HepG2 (cell line): ENCODE measurements around the gene MBTPS1. TPM values are rescaled to one million over a fixed set of nuclear protein-coding genes. Genes with fewer than 3 reads are reported as not detected.

Source experiments
- AHR ChIP-seq: IDR thresholded peaks from 2 replicates; pipeline ENCODE4 v1.6.1; 2018; ENCODE audit warnings: missing genetic modification reagents, missing compliant biosample characterization
- EEA1 ChIP-seq: sonication (generic); formaldehyde crosslinking; IDR thresholded peaks from 2 replicates; pipeline ENCODE4 v1.5.1; 2020; ENCODE audit warnings: mild to moderate bottlenecking, missing genetic modification reagents, borderline replicate concordance
- HOMEZ ChIP-seq: IDR thresholded peaks from 2 replicates; pipeline ENCODE4 v1.6.1; 2016; ENCODE audit warnings: low read depth
- KLF13 ChIP-seq: sonication (generic); formaldehyde crosslinking; IDR thresholded peaks from 2 replicates; pipeline ENCODE4 v1.4.0; 2020; ENCODE audit warnings: mild to moderate bottlenecking, missing genetic modification reagents
- MLXIP ChIP-seq: sonication (generic); formaldehyde crosslinking; IDR thresholded peaks from 2 replicates; pipeline ENCODE4 v1.9.0; 2021; ENCODE audit warnings: missing genetic modification reagents, borderline replicate concordance
- MXI1 ChIP-seq: IDR thresholded peaks from 3 replicates; pipeline ENCODE4 v1.6.1; 2012; ENCODE audit warnings: low read depth, low read length, inconsistent platforms, borderline replicate concordance
- PATZ1 ChIP-seq: sonication (generic); formaldehyde crosslinking; IDR thresholded peaks from 2 replicates; pipeline ENCODE4 v1.4.0; 2020; ENCODE audit warnings: missing genetic modification reagents
- RBM39 ChIP-seq: fragments of 200-400 bp; formaldehyde crosslinking; IDR thresholded peaks from one replicate; pipeline ENCODE4 v1.6.1; 2018; ENCODE audit warnings: antibody characterized with exemption, mild to moderate bottlenecking, low read depth, low read length; ENCODE audit not compliant: poor library complexity, severe bottlenecking
- SMC3 ChIP-seq: IDR thresholded peaks from 2 replicates; pipeline ENCODE4 v1.6.1; 2011; ENCODE audit warnings: low read length, improper control_type of control experiment
- TFE3 ChIP-seq: IDR thresholded peaks from 2 replicates; pipeline ENCODE4 v1.6.1; 2016
- TOPORS ChIP-seq: sonication (generic); formaldehyde crosslinking; IDR thresholded peaks from 2 replicates; pipeline ENCODE4 v1.8.0; 2023; ENCODE audit warnings: mild to moderate bottlenecking, missing genetic modification reagents
- ZFP41 ChIP-seq: sonication (generic); formaldehyde crosslinking; IDR thresholded peaks from 2 replicates; pipeline ENCODE4 v1.4.0; 2020; ENCODE audit warnings: mild to moderate bottlenecking, missing genetic modification reagents, borderline replicate concordance
- ZMYM2 ChIP-seq: sonication (generic); formaldehyde crosslinking; IDR thresholded peaks from 2 replicates; pipeline ENCODE4 v1.8.0; 2022; ENCODE audit warnings: mild to moderate bottlenecking, missing genetic modification reagents
- ZNF484 ChIP-seq: sonication (generic); formaldehyde crosslinking; IDR thresholded peaks from 2 replicates; pipeline ENCODE4 v1.5.1; 2020; ENCODE audit warnings: mild to moderate bottlenecking, low read depth, missing genetic modification reagents, borderline replicate concordance
- ZNF501 ChIP-seq: sonication (generic); formaldehyde crosslinking; IDR thresholded peaks from 2 replicates; pipeline ENCODE4 v1.5.1; 2020; ENCODE audit warnings: mild to moderate bottlenecking, moderate library complexity, missing genetic modification reagents
- ZNF674 ChIP-seq: sonication (generic); formaldehyde crosslinking; IDR thresholded peaks from 2 replicates; pipeline ENCODE4 v1.5.0; 2020; ENCODE audit warnings: low read depth, mild to moderate bottlenecking, missing genetic modification reagents
- ZNF792 ChIP-seq: IDR thresholded peaks from 2 replicates; pipeline ENCODE4 v1.6.1; 2016
- ZNF841 ChIP-seq: sonication (generic); formaldehyde crosslinking; IDR thresholded peaks from 2 replicates; pipeline ENCODE4 v1.8.1; 2023; ENCODE audit warnings: missing genetic modification reagents, borderline replicate concordance
- polyA plus RNA-seq, 8 experiments: library from polyadenylated mRNA; depleted of rRNA in 3 of 8; stranded (reverse) in 7 of 8; unstranded in 1 of 8; fragments of >200 nt; fragmentation: Illumina TruSeq in 4 of 8; extraction: Trizol in 4 of 8; gene quantifications; 2 replicates each; pipeline versions ENCODE4 v1.2.1 to v1.2.3, GENCODE V29; 2011 to 2016; ENCODE audit warnings: low read depth in 4 of 8, missing spikeins in 1 of 8, mixed read lengths in 1 of 8; ENCODE audit not compliant: insufficient read depth in 1 of 8
- total RNA-seq, 5 experiments: library from RNA; depleted of rRNA; stranded (reverse); fragments of >200 nt; fragmentation: Illumina TruSeq; extraction: Trizol; gene quantifications; 2 replicates each; pipeline ENCODE4 v1.2.3, GENCODE V29; 2016; ENCODE audit warnings: low read depth in 1 of 5

MBTPS1 gene
- total and polyA plus RNA-seq, 2 of the 13 experiments (the other 11 are each of a cell fraction or from before 2014, with no cell fraction given): 56.7 to 91.3 TPM

- TF ChIP-seq TFE3 (CRISPR knock-in tag): 0 out of 2 replicates have a peak, but pooled peaks have one; percentile 43
- TF ChIP-seq ZNF484 (CRISPR knock-in tag): no peak
- peak; percentile 54; the same call in 1 of the 2 replicates for TF ChIP-seq TOPORS (CRISPR knock-in tag)
- TF ChIP-seq ZNF792 (CRISPR knock-in tag): peak; percentile 74; the same call in 1 of the 2 replicates
- peak; percentile 2; the same call in 1 of the 2 replicates for TF ChIP-seq ZNF674 (CRISPR knock-in tag)
- peak; percentile 86 for TF ChIP-seq PATZ1 (CRISPR knock-in tag)
- peak; percentile 90 for TF ChIP-seq ZFP41 (CRISPR knock-in tag)
- TF ChIP-seq EEA1: peak; percentile 77; the same call in 1 of the 2 replicates
- no peak for TF ChIP-seq ZNF841 (CRISPR knock-in tag)
- TF ChIP-seq AHR (CRISPR knock-in tag): 0 out of 2 replicates have a peak, but pooled peaks have one; percentile 67
- no peak for TF ChIP-seq MLXIP (CRISPR knock-in tag)
- TF ChIP-seq HOMEZ (CRISPR knock-in tag): peak; percentile 48; the same call in 1 of the 2 replicates
- TF ChIP-seq SMC3: no peak
- TF ChIP-seq RBM39: peak; percentile 63
- TF ChIP-seq KLF13 (CRISPR knock-in tag): peak; percentile 87
- peak; percentile 95 for TF ChIP-seq ZNF501 (CRISPR knock-in tag)
- peak; percentile 66 for TF ChIP-seq ZMYM2 (CRISPR knock-in tag)
- peak; percentile 98 for TF ChIP-seq MXI1
These were observed at the start of gene MBTPS1 (continued) for GRCh38 chr16:84116720-84117493.
